Caco-2 (cell line): ENCODE results near the gene TXLNG. TPM values are rescaled to one million over a fixed set of nuclear protein-coding genes. Genes with fewer than 3 reads are reported as not detected.

Experiments
- Bru-seq: library from RNA; stranded (reverse); fragments of 400-500 nt; gene quantifications from one replicate; lab custom pipeline; 2021; lab: Mats Ljungman, UMichigan
- BruChase-seq, 2 experiments: library from RNA; stranded (reverse); fragments of 400-500 nt; gene quantifications; one replicate each; lab custom pipeline; 2021; lab: Mats Ljungman, UMichigan
- BruUV-seq: library from RNA; stranded (reverse); fragments of 400-500 nt; replicated peaks from 2 replicates; lab custom pipeline; 2021; lab: Mats Ljungman, UMichigan
- CTCF ChIA-PET: fragments of 300-600 bp; sonication (Branson Sonifier 250); formaldehyde crosslinking; loops from one replicate; lab custom pipeline; 2022; ENCODE audit warnings: antibody characterized with exemption; lab: Charles Lee
- POLR2A ChIA-PET: fragments of 300-600 bp; sonication (Branson Sonifier 250); formaldehyde crosslinking; loops from one replicate; lab custom pipeline; 2022; ENCODE audit warnings: antibody characterized with exemption; lab: Charles Lee
- DNase-seq, 2 experiments: peaks; one replicate each; pipeline versions ENCODE4 v3.0.0 to v3.0.0-alpha.2; 2020 to 2022
- H3K27me3 ChIP-seq: replicated peaks from 2 replicates; pipeline ENCODE4 v1.6.0; 2011; ENCODE audit warnings: low read length; ENCODE audit not compliant: control insufficient read depth, insufficient read depth
- H3K36me3 ChIP-seq: 2 replicates; pipeline ENCODE4 v1.5.1; 2011; ENCODE audit warnings: low read length; ENCODE audit not compliant: control insufficient read depth, insufficient read depth
- H3K4me1 ChIP-seq: fragments of 250-450 bp; sonication (Bioruptor Pico); 2 replicates; pipeline ENCODE4 v1.5.1; 2020; ENCODE audit warnings: mild to moderate bottlenecking
- H3K4me3 ChIP-seq: 2 replicates; pipeline ENCODE4 v1.5.1; 2011; ENCODE audit warnings: low read depth, mild to moderate bottlenecking, control low read depth, low read length
- H3K9me3 ChIP-seq: fragments of 250-450 bp; sonication (Bioruptor Pico); 2 replicates; pipeline ENCODE4 v1.5.1; 2020; ENCODE audit warnings: mild to moderate bottlenecking, moderate library complexity
- H3K27ac Mint-ChIP-seq: one replicate; pipeline ENCODE4 v1.8.0; 2022; ENCODE audit warnings: mixed read lengths; ENCODE audit not compliant: unreplicated experiment
- H3K27me3 Mint-ChIP-seq: one replicate; pipeline ENCODE4 v1.8.0; 2022; ENCODE audit warnings: mixed read lengths; ENCODE audit not compliant: insufficient read depth, unreplicated experiment
- H3K36me3 Mint-ChIP-seq: one replicate; pipeline ENCODE4 v1.8.0; 2022; ENCODE audit warnings: mild to moderate bottlenecking, mixed read lengths; ENCODE audit not compliant: insufficient read depth, unreplicated experiment
- H3K4me1 Mint-ChIP-seq: one replicate; pipeline ENCODE4 v1.8.0; 2022; ENCODE audit warnings: low read depth, mixed read lengths; ENCODE audit not compliant: unreplicated experiment
- H3K4me3 Mint-ChIP-seq: one replicate; pipeline ENCODE4 v1.8.0; 2022; ENCODE audit warnings: mild to moderate bottlenecking, moderate library complexity, mixed read lengths; ENCODE audit not compliant: unreplicated experiment
- H3K9me3 Mint-ChIP-seq: one replicate; pipeline ENCODE4 v1.8.0; 2022; ENCODE audit warnings: mixed read lengths; ENCODE audit not compliant: unreplicated experiment
- CTCF ChIP-seq, 2 experiments: fragments of 200-600 bp in 1 of 2; IDR thresholded peaks; 1 replicate in 1 of 2; 2 replicates in 1 of 2; pipeline versions ENCODE4 v1.5.1 to v1.8.0; 2011 to 2022; ENCODE audit warnings: antibody characterized with exemption in 1 of 2, control low read depth in 1 of 2, inconsistent platforms in 1 of 2, low read depth in 1 of 2, low read length in 1 of 2, mild to moderate bottlenecking in 1 of 2, moderate library complexity in 1 of 2; ENCODE audit not compliant: insufficient read depth in 1 of 2, severe bottlenecking in 1 of 2, unreplicated experiment in 1 of 2
- intact Hi-C: fragments of 100-400 bp; cut with micrococcal nuclease; formaldehyde crosslinking; loops from one replicate; pipeline ENCODE4 v1.10.0; 2022; ENCODE audit not compliant: unreplicated experiment
- long read RNA-seq: library from polyadenylated mRNA; stranded (forward); transcript quantifications from one replicate; pipeline ENCODE4 v2.0.0, GENCODE V29; 2022
- total RNA-seq: library from RNA; stranded (reverse); gene quantifications from 2 replicates; pipeline ENCODE4 v1.2.3, GENCODE V29; 2022

The TXLNG gene
- total RNA-seq (18.2 and 18.3 TPM in 2 replicates), Bru-seq, nascent RNA (percentile 70 among the genes with signal in this experiment), BruChase-seq, experiment 1, labeled RNA remaining after a 2-hour chase (percentile 73 among the genes with signal in this experiment), BruChase-seq, experiment 2, labeled RNA remaining after a 6-hour chase (percentile 70 among the genes with signal in this experiment)
- long read RNA-seq, full-length matches to known transcripts: 7 of 11 reads
- long read RNA-seq, partial matches to known transcripts: 0 of 11 reads
- long read RNA-seq, other reads (novel, unspliced or antisense): 4 of 11 reads

- POLR2A ChIA-PET: interaction anchor here (1.9 kb wide), 1 partner anchor 14 kb away, joined by 15 read pairs; no protein-coding TSS in a partner anchor
Measured at GRCh38 chrX:16786139-16786790, at the start of gene TXLNG. TXLNG (plus strand) TSS chrX:16786466; CDS start chrX:16786488, 22 bp downstream.

GRCh38 chrX:16737024-16737423 is 49.2 kb upstream of the TXLNG start:
- H3K4me3 ChIP-seq: no peak overlapping the region
- no peaks in the 10 kb centered on the region for H3K27me3 Mint-ChIP-seq
- no peaks in the 10 kb centered on the region for H3K36me3 ChIP-seq
- no peaks in the 10 kb centered on the region for H3K9me3 Mint-ChIP-seq
- H3K27ac Mint-ChIP-seq: no peak overlapping the region
- H3K9me3 ChIP-seq: no peaks in the 10 kb centered on the region
- H3K4me3 Mint-ChIP-seq: no peak overlapping the region
- no peak for DNase-seq
- no peaks in the 10 kb centered on the region for H3K27me3 ChIP-seq
- intact Hi-C loops: no loop called here
- ChIA-PET POLR2A (no interaction called here), CTCF (no interaction called here)
- no peaks in the 10 kb centered on the region for H3K4me1 Mint-ChIP-seq
- peaks cover 43% of the 10 kb centered on the region for H3K36me3 Mint-ChIP-seq
- BruUV-seq: no TSS peak
- TF ChIP-seq CTCF (IDR thresholded peaks at IDR 0.05; ENCODE audit: insufficient read depth in 1 of 2, low read depth in 1 of 2, low read length in 1 of 2, severe bottlenecking in 1 of 2, unreplicated experiment in 1 of 2): no peak
- H3K4me1 ChIP-seq: no peaks in the 10 kb centered on the region

More at GRCh38 chrX:16786139-16786790, at the start of gene TXLNG:
- Mint-ChIP-seq H3K27ac (peak within 1 kb of the TSS; percentile 94), H3K27me3 (no peaks in the 10 kb centered on the region), H3K4me3 (peak within 1 kb of the TSS; percentile 99), H3K4me1 (no peaks in the 10 kb centered on the region), H3K9me3 (no peaks in the 10 kb centered on the region), H3K36me3 (peaks cover 15% of the 10 kb centered on the region)
- H3K27me3 ChIP-seq: no peaks in the 10 kb centered on the region
- intact Hi-C loops: loop anchor here (2.0 kb wide), 1 partner anchor 13 kb away; no protein-coding TSS in a partner anchor
- CTCF ChIA-PET: no interaction called here
- no peak for TF ChIP-seq CTCF (IDR thresholded peaks at IDR 0.05; ENCODE audit: insufficient read depth in 1 of 2, low read depth in 1 of 2, low read length in 1 of 2, severe bottlenecking in 1 of 2, unreplicated experiment in 1 of 2)
- peak; percentile 96 to 98 for DNase-seq
- BruUV-seq: no TSS peak
- no peaks in the 10 kb centered on the region for H3K36me3 ChIP-seq
- H3K4me1 ChIP-seq: no peaks in the 10 kb centered on the region
- H3K4me3 ChIP-seq: peak within 1 kb of the TSS; percentile 82
- H3K9me3 ChIP-seq: no peaks in the 10 kb centered on the region

- Mint-ChIP-seq H3K27ac (no peak overlapping the region), H3K36me3 (peaks cover 48% of the 10 kb centered on the region), H3K27me3 (no peaks in the 10 kb centered on the region), H3K4me1 (no peaks in the 10 kb centered on the region), H3K4me3 (no peak overlapping the region), H3K9me3 (no peaks in the 10 kb centered on the region)
- Histone ChIP-seq H3K4me3 (no peak overlapping the region), H3K4me1 (no peaks in the 10 kb centered on the region), H3K9me3 (no peaks in the 10 kb centered on the region), H3K27me3 (no peaks in the 10 kb centered on the region), H3K36me3 (no peaks in the 10 kb centered on the region)
- intact Hi-C loops: no loop called here
- no TSS peak for BruUV-seq
- POLR2A ChIA-PET: interaction anchor here (1.0 kb wide), 1 partner anchor 20 kb away, joined by 3 read pairs; the partner anchor contains the start of gene SYAP1
- DNase-seq: peak in 1 of 2 experiments; percentile 21
- no peak for TF ChIP-seq CTCF (IDR thresholded peaks at IDR 0.05; ENCODE audit: insufficient read depth in 1 of 2, low read depth in 1 of 2, low read length in 1 of 2, severe bottlenecking in 1 of 2, unreplicated experiment in 1 of 2)
- CTCF ChIA-PET: no interaction called here
Measured at GRCh38 chrX:16739574-16739973, 46.7 kb upstream of the TXLNG start.
